ENCODE data around the gene EPAS1.
A peak's percentile ranks its signal among the peaks of the same experiment; 100 is the strongest.

EPAS1 gene

DNA sequence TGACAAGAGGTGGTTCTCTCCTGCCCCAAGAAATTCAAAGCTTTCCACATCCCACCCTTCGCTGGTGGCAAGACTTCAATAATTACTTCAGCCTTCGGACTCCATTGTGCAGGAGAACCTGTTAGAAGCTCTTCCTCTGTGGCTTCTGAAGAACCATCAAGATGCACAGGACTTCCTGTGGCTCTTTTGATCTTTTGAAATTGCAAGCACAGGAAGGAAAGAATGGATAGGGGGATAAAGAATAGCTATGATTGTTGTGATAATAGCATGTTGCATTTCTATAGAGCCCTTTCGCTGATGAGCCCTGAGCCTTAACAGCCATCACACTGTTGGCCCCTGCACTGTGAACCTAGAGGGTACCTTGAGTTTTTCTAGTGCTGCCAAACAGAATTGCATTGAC, 7.4 kb downstream of the EPAS1 start:
- Histone ChIP-seq H3K9ac (ENCODE audit: low read length) (no peak overlapping the region), H3K27me3 (replicated peaks; ENCODE audit: control insufficient read depth, insufficient read depth, low read length) (no peaks in the 10 kb centered on the region), H3K4me3 (ENCODE audit: low read length) (no peak overlapping the region), H3K9me3 (ENCODE audit: control insufficient read depth, low read length) (no peaks in the 10 kb centered on the region), H3K36me3 (ENCODE audit: control insufficient read depth, insufficient read depth, low read length, severe bottlenecking) (no peaks in the 10 kb centered on the region), H3K4me1 (ENCODE audit: control insufficient read depth, insufficient read depth, low read length) (peaks cover 25% of the 10 kb centered on the region)
- no peak for DNase-seq (ENCODE audit: low read depth)

DNA sequence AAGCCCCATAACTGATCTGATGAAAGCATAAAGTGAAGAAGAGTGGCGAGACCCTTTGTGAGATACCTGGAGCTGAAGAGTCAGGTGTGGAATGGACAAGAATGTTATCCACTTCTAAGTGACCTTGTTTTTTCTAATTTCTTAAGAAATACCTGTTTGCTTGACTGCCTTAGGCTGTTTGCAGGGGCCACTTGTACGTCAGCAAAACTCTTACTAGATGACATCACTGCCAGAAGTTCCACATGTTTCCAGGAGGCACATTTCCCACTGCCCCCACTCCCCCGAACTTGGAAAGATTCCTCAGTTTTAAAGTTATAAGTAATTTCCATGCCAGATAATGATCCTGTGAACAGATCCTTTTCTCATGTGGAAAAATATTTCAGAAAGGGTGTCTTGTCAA, 8.0 kb downstream of the EPAS1 start:
- Histone ChIP-seq H3K9ac (ENCODE audit: low read length) (no peak overlapping the region), H3K4me3 (ENCODE audit: low read length) (no peak overlapping the region), H3K36me3 (ENCODE audit: control insufficient read depth, insufficient read depth, low read length, severe bottlenecking) (no peaks in the 10 kb centered on the region), H3K27me3 (replicated peaks; ENCODE audit: control insufficient read depth, insufficient read depth, low read length) (no peaks in the 10 kb centered on the region), H3K9me3 (ENCODE audit: control insufficient read depth, low read length) (no peaks in the 10 kb centered on the region), H3K4me1 (ENCODE audit: control insufficient read depth, insufficient read depth, low read length) (peaks cover 27% of the 10 kb centered on the region)
- DNase-seq (ENCODE audit: low read depth) = no peak

DNA sequence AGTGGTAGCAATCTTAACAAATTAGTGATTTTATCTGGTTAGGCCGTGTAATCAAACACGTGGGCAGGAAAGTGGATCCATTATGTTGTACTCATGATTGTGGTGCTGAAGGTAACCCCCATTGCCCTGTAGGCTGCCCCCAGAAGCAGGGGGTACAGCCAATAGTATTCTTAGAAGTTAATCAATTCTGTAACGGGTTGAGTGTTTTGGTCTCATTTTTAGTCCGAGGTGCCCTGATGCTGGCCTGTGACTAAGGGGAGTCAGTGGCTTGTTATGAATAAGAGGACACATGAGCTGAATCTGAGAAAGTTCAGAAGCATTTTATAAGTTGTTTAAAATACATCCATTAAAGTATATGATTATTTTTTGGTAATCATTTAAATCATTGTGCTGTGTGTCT, 8.6 kb downstream of the EPAS1 start:
- Histone ChIP-seq H3K27me3 (replicated peaks; ENCODE audit: control insufficient read depth, insufficient read depth, low read length) (no peaks in the 10 kb centered on the region), H3K4me1 (ENCODE audit: control insufficient read depth, insufficient read depth, low read length) (peaks cover 21% of the 10 kb centered on the region), H3K4me3 (ENCODE audit: low read length) (no peak overlapping the region), H3K9ac (ENCODE audit: low read length) (no peak overlapping the region), H3K9me3 (ENCODE audit: control insufficient read depth, low read length) (no peaks in the 10 kb centered on the region), H3K36me3 (ENCODE audit: control insufficient read depth, insufficient read depth, low read length, severe bottlenecking) (no peaks in the 10 kb centered on the region)
- DNase-seq (ENCODE audit: low read depth) = no peak

DNA sequence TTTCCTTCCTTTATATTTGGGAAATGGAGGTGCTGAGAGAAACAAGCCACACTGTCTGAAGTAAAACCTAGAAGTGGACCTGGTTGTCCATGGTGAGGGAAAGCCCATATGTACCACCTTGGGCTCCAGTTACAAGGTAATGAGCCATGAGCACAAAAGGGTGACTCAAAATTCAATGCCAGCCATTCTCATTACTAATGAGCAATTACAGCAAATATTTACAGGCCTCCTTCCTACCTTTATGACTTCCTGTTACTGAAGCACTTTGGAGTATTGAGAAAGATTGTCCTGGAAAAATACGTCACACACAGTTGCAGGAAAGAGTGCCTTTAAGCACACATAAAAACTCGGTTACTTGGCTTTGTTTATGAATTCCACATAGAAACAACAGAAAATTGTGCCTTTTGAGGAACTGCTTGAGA, 9.1 kb downstream of the EPAS1 start:
- H3K36me3 ChIP-seq (ENCODE audit: control insufficient read depth, insufficient read depth, low read length, severe bottlenecking) = no peaks in the 10 kb centered on the region
- no peaks in the 10 kb centered on the region for H3K27me3 ChIP-seq (replicated peaks; ENCODE audit: control insufficient read depth, insufficient read depth, low read length)
- no peak overlapping the region for H3K9ac ChIP-seq (ENCODE audit: low read length)
- peaks cover 24% of the 10 kb centered on the region for H3K4me1 ChIP-seq (ENCODE audit: control insufficient read depth, insufficient read depth, low read length)
- H3K9me3 ChIP-seq (ENCODE audit: control insufficient read depth, low read length) = no peaks in the 10 kb centered on the region
- H3K4me3 ChIP-seq (ENCODE audit: low read length) = no peak overlapping the region
- no peak for DNase-seq (ENCODE audit: low read depth)

DNA sequence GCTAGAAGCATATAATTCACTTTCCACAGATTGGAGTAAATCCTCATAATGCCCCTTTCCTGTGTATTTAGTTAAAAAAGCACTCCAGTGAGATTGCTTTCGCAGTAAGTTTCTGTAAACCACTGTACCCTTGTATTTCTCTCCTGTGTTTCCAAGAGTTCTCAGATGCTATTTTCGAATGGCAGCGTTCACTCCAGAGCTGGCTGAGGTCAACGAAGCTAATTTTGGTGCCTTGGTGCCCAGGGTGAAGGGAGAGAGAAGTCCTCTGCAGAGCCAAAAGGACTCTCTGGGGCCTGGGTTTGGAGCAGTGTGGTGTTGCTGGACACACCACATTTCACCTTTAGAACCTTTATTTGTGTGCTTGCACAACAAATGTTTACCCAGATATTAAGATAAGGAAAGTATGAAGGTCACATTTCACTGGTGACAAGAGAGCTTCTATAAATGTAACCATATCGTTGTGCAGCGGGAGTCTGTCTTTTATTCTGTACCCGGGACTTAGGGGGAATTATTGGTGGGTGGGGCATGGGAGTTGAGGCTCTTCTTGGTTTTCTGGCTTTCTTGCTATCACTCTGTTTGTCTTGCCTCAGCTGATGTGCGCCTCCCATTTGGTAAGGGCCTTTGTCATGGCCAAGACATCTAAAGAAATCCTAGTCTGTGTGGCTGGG, 9.9 kb downstream of the EPAS1 start:
- H3K27me3 ChIP-seq (replicated peaks; ENCODE audit: control insufficient read depth, insufficient read depth, low read length) = no peaks in the 10 kb centered on the region
- no peaks in the 10 kb centered on the region for H3K36me3 ChIP-seq (ENCODE audit: control insufficient read depth, insufficient read depth, low read length, severe bottlenecking)
- H3K4me3 ChIP-seq (ENCODE audit: low read length) = no peak overlapping the region
- no peak for DNase-seq (ENCODE audit: low read depth)
- H3K9ac ChIP-seq (ENCODE audit: low read length) = no peak overlapping the region
- no peaks in the 10 kb centered on the region for H3K9me3 ChIP-seq (ENCODE audit: control insufficient read depth, low read length)
- H3K4me1 ChIP-seq (ENCODE audit: control insufficient read depth, insufficient read depth, low read length) = peaks cover 32% of the 10 kb centered on the region

DNA sequence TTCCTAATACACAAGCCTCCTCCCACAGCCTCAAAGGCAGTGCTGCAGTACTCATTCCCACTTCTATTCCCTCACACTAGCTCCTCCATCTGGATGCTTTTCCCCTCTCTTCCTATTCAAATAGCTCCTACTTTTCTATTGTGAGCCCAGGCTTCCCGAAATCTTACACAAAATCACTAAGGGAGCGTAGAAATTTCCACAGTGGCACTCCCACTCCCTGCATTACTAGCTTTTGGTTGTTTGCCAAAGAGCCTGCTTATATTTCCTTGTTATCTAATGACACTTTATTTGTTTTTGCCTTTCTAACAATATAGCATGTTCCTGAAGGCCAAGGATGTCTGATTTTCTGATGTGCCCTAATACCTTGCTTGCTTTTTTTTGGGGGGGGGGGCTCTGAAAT, 10.9 kb downstream of the EPAS1 start:
- no peaks in the 10 kb centered on the region for H3K36me3 ChIP-seq (ENCODE audit: control insufficient read depth, insufficient read depth, low read length, severe bottlenecking)
- H3K4me3 ChIP-seq (ENCODE audit: low read length) = no peak overlapping the region
- no peaks in the 10 kb centered on the region for H3K9me3 ChIP-seq (ENCODE audit: control insufficient read depth, low read length)
- H3K9ac ChIP-seq (ENCODE audit: low read length) = no peak overlapping the region
- no peak for DNase-seq (ENCODE audit: low read depth)
- peaks cover 33% of the 10 kb centered on the region for H3K4me1 ChIP-seq (ENCODE audit: control insufficient read depth, insufficient read depth, low read length)
- H3K27me3 ChIP-seq (replicated peaks; ENCODE audit: control insufficient read depth, insufficient read depth, low read length) = no peaks in the 10 kb centered on the region

DNA sequence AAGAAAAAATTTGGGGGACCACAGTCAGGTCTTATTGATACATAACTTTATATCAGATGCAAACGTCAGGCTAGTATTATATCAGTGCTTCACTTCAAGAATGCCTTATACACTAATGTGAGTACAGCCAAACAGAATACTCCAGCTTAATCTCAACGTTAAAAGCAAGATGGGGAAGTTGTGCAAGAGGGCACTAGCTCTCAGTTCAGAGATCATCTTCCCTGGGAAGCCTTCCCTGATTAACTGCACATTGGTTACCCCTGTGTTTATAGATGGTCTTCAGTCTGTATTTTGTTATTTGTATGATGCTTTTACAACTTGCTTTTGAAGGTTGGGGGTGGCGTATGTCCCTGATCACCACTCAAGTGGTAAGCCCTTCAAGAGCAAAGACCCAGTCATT, 11.4 kb downstream of the EPAS1 start:
- no peak for DNase-seq (ENCODE audit: low read depth)
- no peaks in the 10 kb centered on the region for H3K27me3 ChIP-seq (replicated peaks; ENCODE audit: control insufficient read depth, insufficient read depth, low read length)

DNA sequence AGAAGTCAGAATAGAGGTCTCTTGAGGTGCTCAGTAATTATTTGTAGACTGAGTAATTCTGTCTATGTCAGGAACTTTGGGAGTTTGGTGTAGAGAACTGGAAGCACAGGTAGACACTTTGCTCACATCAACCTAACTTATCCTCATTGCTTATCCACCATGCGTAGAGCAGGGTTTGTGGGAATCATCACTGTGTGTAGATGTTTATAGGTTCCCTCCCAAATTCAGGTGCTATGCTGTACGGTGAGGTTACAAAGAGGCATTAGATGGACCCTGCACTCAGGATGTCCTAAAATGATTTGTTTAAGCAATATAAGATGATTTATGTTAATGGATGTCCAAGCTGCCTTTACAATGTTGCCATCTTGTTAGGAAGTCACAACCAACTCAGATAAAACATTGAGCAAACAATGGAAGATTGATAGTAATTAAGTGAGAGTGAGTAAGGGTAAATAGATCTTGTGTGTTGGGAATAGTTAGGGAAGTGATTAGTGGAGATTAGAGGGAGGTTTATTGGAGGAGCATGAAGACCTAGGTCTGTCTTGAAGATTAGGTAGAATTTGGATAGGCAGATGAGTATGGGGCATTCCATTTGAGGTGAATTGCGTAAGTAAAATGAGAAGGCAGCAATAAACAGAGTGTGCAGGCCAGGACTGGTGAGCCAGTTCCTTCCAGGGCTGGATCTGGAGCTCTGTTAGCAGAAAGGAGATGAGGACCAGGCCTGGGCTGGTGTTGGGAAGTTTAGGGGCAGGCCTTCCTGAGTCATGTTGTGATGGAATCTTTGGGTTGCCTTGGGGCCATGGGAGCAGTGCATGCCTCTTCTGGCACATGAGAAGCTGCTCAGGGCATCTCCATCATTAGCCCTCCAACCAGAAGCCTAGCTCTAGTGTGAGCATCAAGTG, 12.1 kb downstream of the EPAS1 start:
- Histone ChIP-seq H3K9me3 (ENCODE audit: control insufficient read depth, low read length) (no peaks in the 10 kb centered on the region), H3K4me3 (ENCODE audit: low read length) (no peak overlapping the region), H3K4me1 (ENCODE audit: control insufficient read depth, insufficient read depth, low read length) (peaks cover 35% of the 10 kb centered on the region), H3K36me3 (ENCODE audit: control insufficient read depth, insufficient read depth, low read length, severe bottlenecking) (no peaks in the 10 kb centered on the region), H3K27me3 (replicated peaks; ENCODE audit: control insufficient read depth, insufficient read depth, low read length) (no peaks in the 10 kb centered on the region), H3K9ac (ENCODE audit: low read length) (no peak overlapping the region)
- peak; percentile 52 for DNase-seq (ENCODE audit: low read depth)

More for the DNA sequence above, 11.4 kb downstream of the EPAS1 start:
- no peak overlapping the region for H3K4me3 ChIP-seq (ENCODE audit: low read length)
- H3K9me3 ChIP-seq (ENCODE audit: control insufficient read depth, low read length) = no peaks in the 10 kb centered on the region
- no peak overlapping the region for H3K9ac ChIP-seq (ENCODE audit: low read length)
- peaks cover 33% of the 10 kb centered on the region for H3K4me1 ChIP-seq (ENCODE audit: control insufficient read depth, insufficient read depth, low read length)
- no peaks in the 10 kb centered on the region for H3K36me3 ChIP-seq (ENCODE audit: control insufficient read depth, insufficient read depth, low read length, severe bottlenecking)

DNA sequence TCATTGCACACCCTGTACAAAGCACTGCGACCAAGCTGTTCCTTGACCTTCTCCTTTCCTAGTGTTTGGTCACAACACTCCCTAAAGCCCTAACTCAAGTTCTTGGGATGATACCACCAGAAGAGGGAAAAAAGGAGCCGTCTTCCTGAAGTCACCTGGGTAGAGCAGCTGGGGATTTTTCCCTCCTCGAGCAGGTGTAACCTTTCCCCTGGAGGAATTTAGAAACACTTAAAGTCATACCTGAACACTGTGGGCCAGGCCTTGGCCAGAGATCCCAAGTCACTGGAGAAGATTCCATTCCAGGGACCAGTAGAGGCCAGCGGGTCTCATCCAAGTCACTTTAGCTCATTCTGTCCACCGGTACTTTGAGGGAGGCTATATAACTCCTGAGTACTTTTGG, 13.2 kb downstream of the EPAS1 start:
- H3K27me3 ChIP-seq (replicated peaks; ENCODE audit: control insufficient read depth, insufficient read depth, low read length) = no peaks in the 10 kb centered on the region
- DNase-seq (ENCODE audit: low read depth) = no peak
- H3K9ac ChIP-seq (ENCODE audit: low read length) = no peak overlapping the region
- H3K4me3 ChIP-seq (ENCODE audit: low read length) = no peak overlapping the region
- H3K9me3 ChIP-seq (ENCODE audit: control insufficient read depth, low read length) = no peaks in the 10 kb centered on the region
- H3K36me3 ChIP-seq (ENCODE audit: control insufficient read depth, insufficient read depth, low read length, severe bottlenecking) = no peaks in the 10 kb centered on the region
- peaks cover 46% of the 10 kb centered on the region for H3K4me1 ChIP-seq (ENCODE audit: control insufficient read depth, insufficient read depth, low read length)

DNA sequence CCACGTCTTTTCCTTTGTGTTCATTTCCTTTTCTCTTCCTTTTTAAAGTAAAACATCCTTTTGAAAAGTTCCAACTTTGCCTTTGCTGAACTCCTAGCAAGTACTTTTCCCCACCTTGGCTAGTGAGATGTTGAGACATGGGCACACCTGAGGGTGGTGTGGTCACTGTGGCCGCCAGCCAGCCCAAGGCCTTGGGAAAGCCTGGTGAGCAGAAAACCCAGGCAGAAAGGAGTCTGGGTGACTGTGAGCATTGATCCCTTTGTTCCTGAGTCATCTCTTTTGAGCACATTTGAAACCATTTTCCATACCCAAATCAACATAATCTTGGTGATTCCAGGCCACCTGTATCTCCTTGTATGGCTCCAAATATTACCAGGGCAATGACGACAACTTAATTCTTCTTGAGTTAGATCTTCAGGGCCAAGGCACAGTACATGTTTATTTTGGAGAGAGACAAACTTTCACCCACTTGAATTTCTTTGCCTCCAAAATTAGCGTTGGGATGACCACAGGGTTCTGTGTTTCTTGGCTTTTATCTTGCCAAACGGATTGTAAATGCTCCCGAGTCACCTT, 14.5 kb downstream of the EPAS1 start:
- Histone ChIP-seq H3K9ac (ENCODE audit: low read length) (no peak overlapping the region), H3K36me3 (ENCODE audit: control insufficient read depth, insufficient read depth, low read length, severe bottlenecking) (no peaks in the 10 kb centered on the region), H3K27me3 (replicated peaks; ENCODE audit: control insufficient read depth, insufficient read depth, low read length) (no peaks in the 10 kb centered on the region), H3K9me3 (ENCODE audit: control insufficient read depth, low read length) (no peaks in the 10 kb centered on the region), H3K4me3 (ENCODE audit: low read length) (no peak overlapping the region), H3K4me1 (ENCODE audit: control insufficient read depth, insufficient read depth, low read length) (peaks cover 57% of the 10 kb centered on the region)
- no peak for DNase-seq (ENCODE audit: low read depth)

DNA sequence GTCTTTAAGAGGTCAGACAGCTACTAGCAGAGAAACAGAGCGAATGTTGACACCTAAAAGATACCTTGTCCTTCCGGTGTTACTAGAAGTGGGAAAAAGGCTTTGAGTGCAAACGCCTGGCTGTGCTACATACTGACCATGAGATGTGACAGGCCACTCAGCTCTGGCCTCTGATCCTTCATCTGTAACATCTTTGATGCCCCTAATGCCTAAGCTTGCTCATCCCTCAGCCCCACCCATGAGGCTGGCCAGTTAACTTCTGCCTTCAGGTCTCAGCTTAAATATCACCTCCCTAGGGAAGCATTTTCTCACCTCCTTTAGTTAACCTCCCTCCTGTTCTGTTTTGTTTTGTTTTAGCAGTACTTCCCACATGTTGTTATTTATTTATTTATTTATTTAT, 15.9 kb downstream of the EPAS1 start:
- H3K9ac ChIP-seq (ENCODE audit: low read length) = no peak overlapping the region
- H3K9me3 ChIP-seq (ENCODE audit: control insufficient read depth, low read length) = no peaks in the 10 kb centered on the region
- no peaks in the 10 kb centered on the region for H3K36me3 ChIP-seq (ENCODE audit: control insufficient read depth, insufficient read depth, low read length, severe bottlenecking)
- H3K4me1 ChIP-seq (ENCODE audit: control insufficient read depth, insufficient read depth, low read length) = peaks cover 62% of the 10 kb centered on the region
- no peaks in the 10 kb centered on the region for H3K27me3 ChIP-seq (replicated peaks; ENCODE audit: control insufficient read depth, insufficient read depth, low read length)
- no peak for DNase-seq (ENCODE audit: low read depth)
- H3K4me3 ChIP-seq (ENCODE audit: low read length) = no peak overlapping the region
